HUES64 (cell line): ENCODE measurements around the gene TCERG1.

Experiments used
- H3K27ac ChIP-seq: 2 replicates; pipeline ENCODE4 v1.7.0; 2013; ENCODE audit warnings: low read depth, low read length, inconsistent platforms
- H3K27me3 ChIP-seq: 2 replicates; pipeline ENCODE4 v1.6.1; 2013; ENCODE audit warnings: mild to moderate bottlenecking, low read length; ENCODE audit not compliant: insufficient read depth
- H3K36me3 ChIP-seq: 2 replicates; pipeline ENCODE4 v1.6.1; 2013; ENCODE audit warnings: mild to moderate bottlenecking, low read length; ENCODE audit not compliant: insufficient read depth
- H3K4me1 ChIP-seq: 2 replicates; pipeline ENCODE4 v1.6.1; 2013; ENCODE audit warnings: mild to moderate bottlenecking, low read length, moderate library complexity; ENCODE audit not compliant: insufficient read depth
- H3K4me3 ChIP-seq: 2 replicates; pipeline ENCODE4 v1.5.1; 2013; ENCODE audit warnings: mild to moderate bottlenecking, low read length, moderate library complexity
- H3K9ac ChIP-seq: 2 replicates; pipeline ENCODE4 v1.6.1; 2013; ENCODE audit warnings: mild to moderate bottlenecking, low read depth, low read length
- H3K9me3 ChIP-seq: 2 replicates; pipeline ENCODE4 v1.6.1; 2013; ENCODE audit warnings: low read depth, low read length; ENCODE audit not compliant: insufficient read depth
- WGBS: fragments of 150-250, 120-280 bp; methylation state at CpG from one replicate; pipeline ENCODE4 v1.1.7; 2013; ENCODE audit warnings: missing lambda C conversion rate; 5-methylcytosine and 5-hydroxymethylcytosine counted together

TCERG1 gene

GRCh38 chr5:146458894-146459293 lies 11.8 kb downstream of the TCERG1 start:
- Histone ChIP-seq H3K9me3 (no peaks in the 10 kb centered on the region), H3K27ac (no peak overlapping the region), H3K4me1 (no peaks in the 10 kb centered on the region), H3K27me3 (no peaks in the 10 kb centered on the region), H3K36me3 (peaks cover 99% of the 10 kb centered on the region), H3K9ac (no peak overlapping the region), H3K4me3 (no peak overlapping the region)
- WGBS = 97% methylated on average over 5 of the region's 5 CpGs

- peaks cover 93% of the 10 kb centered on the region for H3K36me3 ChIP-seq
- no peak overlapping the region for H3K27ac ChIP-seq
- WGBS = 86% methylated on average over 1 of the region's 1 CpG
- H3K9ac ChIP-seq = no peak overlapping the region
- H3K9me3 ChIP-seq = no peaks in the 10 kb centered on the region
- H3K4me1 ChIP-seq = no peaks in the 10 kb centered on the region
- H3K4me3 ChIP-seq = no peak overlapping the region
- H3K27me3 ChIP-seq = no peaks in the 10 kb centered on the region
Measured at GRCh38 chr5:146461319-146461718, 14.2 kb downstream of the TCERG1 start.

- H3K36me3 ChIP-seq = peaks cover 89% of the 10 kb centered on the region
- H3K27ac ChIP-seq = no peak overlapping the region
- WGBS = 95% methylated on average over 6 of the region's 6 CpGs
- H3K4me1 ChIP-seq = no peaks in the 10 kb centered on the region
- no peak overlapping the region for H3K4me3 ChIP-seq
- H3K27me3 ChIP-seq = no peaks in the 10 kb centered on the region
- H3K9me3 ChIP-seq = no peaks in the 10 kb centered on the region
- no peak overlapping the region for H3K9ac ChIP-seq
Measured at GRCh38 chr5:146463446-146463845, 16.3 kb downstream of the TCERG1 start.

- Histone ChIP-seq H3K27me3 (no peaks in the 10 kb centered on the region), H3K9ac (no peak overlapping the region), H3K9me3 (no peaks in the 10 kb centered on the region), H3K4me1 (no peaks in the 10 kb centered on the region), H3K4me3 (no peak overlapping the region), H3K27ac (no peak overlapping the region), H3K36me3 (peaks cover 88% of the 10 kb centered on the region)
- WGBS = 89% methylated on average over 3 of the region's 3 CpGs
Measured at GRCh38 chr5:146466521-146467349, 19.6 kb downstream of the TCERG1 start.

GRCh38 chr5:146467760-146468159 lies 20.6 kb downstream of the TCERG1 start:
- Histone ChIP-seq H3K9ac (no peak overlapping the region), H3K9me3 (no peaks in the 10 kb centered on the region), H3K27ac (no peak overlapping the region), H3K4me1 (no peaks in the 10 kb centered on the region), H3K27me3 (no peaks in the 10 kb centered on the region), H3K36me3 (peaks cover 88% of the 10 kb centered on the region), H3K4me3 (no peak overlapping the region)
- 96% methylated on average over 1 of the region's 1 CpG for WGBS

GRCh38 chr5:146474065-146474464 lies 26.9 kb downstream of the TCERG1 start:
- no peak overlapping the region for H3K9ac ChIP-seq
- no peak overlapping the region for H3K27ac ChIP-seq
- no peak overlapping the region for H3K4me3 ChIP-seq
- H3K27me3 ChIP-seq = no peaks in the 10 kb centered on the region
- H3K9me3 ChIP-seq = no peaks in the 10 kb centered on the region
- 100% methylated on average over 1 of the region's 1 CpG for WGBS
- no peaks in the 10 kb centered on the region for H3K4me1 ChIP-seq
- H3K36me3 ChIP-seq = peaks cover 96% of the 10 kb centered on the region

GRCh38 chr5:146475190-146475780 lies 28.2 kb downstream of the TCERG1 start:
- Histone ChIP-seq H3K9me3 (no peaks in the 10 kb centered on the region), H3K27ac (no peak overlapping the region), H3K27me3 (no peaks in the 10 kb centered on the region), H3K4me1 (no peaks in the 10 kb centered on the region), H3K4me3 (no peak overlapping the region), H3K36me3 (peaks cover 96% of the 10 kb centered on the region), H3K9ac (no peak overlapping the region)
- 79% methylated on average over 4 of the region's 4 CpGs for WGBS

GRCh38 chr5:146475906-146476305 lies 28.8 kb downstream of the TCERG1 start:
- Histone ChIP-seq H3K9me3 (no peaks in the 10 kb centered on the region), H3K4me1 (no peaks in the 10 kb centered on the region), H3K27ac (no peak overlapping the region), H3K4me3 (no peak overlapping the region), H3K36me3 (peaks cover 96% of the 10 kb centered on the region), H3K27me3 (no peaks in the 10 kb centered on the region), H3K9ac (no peak overlapping the region)
- WGBS = 96% methylated on average over 1 of the region's 1 CpG

GRCh38 chr5:146482775-146483174 lies 35.6 kb downstream of the TCERG1 start:
- Histone ChIP-seq H3K4me3 (no peak overlapping the region), H3K9me3 (no peaks in the 10 kb centered on the region), H3K4me1 (no peaks in the 10 kb centered on the region), H3K27me3 (no peaks in the 10 kb centered on the region), H3K27ac (no peak overlapping the region), H3K36me3 (peaks cover 100% of the 10 kb centered on the region), H3K9ac (no peak overlapping the region)
- 100% methylated on average over 2 of the region's 2 CpGs for WGBS

GRCh38 chr5:146484714-146485391 lies 37.7 kb downstream of the TCERG1 start:
- no peak overlapping the region for H3K27ac ChIP-seq
- H3K36me3 ChIP-seq = peaks cover 94% of the 10 kb centered on the region
- no peak overlapping the region for H3K4me3 ChIP-seq
- no peaks in the 10 kb centered on the region for H3K4me1 ChIP-seq
- H3K9me3 ChIP-seq = no peaks in the 10 kb centered on the region
- H3K27me3 ChIP-seq = no peaks in the 10 kb centered on the region
- H3K9ac ChIP-seq = no peak overlapping the region

- WGBS = 93% methylated on average over 3 of the region's 3 CpGs
- H3K4me1 ChIP-seq = no peaks in the 10 kb centered on the region
- peaks cover 91% of the 10 kb centered on the region for H3K36me3 ChIP-seq
- H3K9me3 ChIP-seq = no peaks in the 10 kb centered on the region
- no peaks in the 10 kb centered on the region for H3K27me3 ChIP-seq
- H3K27ac ChIP-seq = no peak overlapping the region
- H3K9ac ChIP-seq = no peak overlapping the region
- H3K4me3 ChIP-seq = no peak overlapping the region
Measured at GRCh38 chr5:146490089-146490843, 43.1 kb downstream of the TCERG1 start.
